HepG2 (cell line): ENCODE data around the gene NECAB2. TPM values are rescaled to one million over a fixed set of nuclear protein-coding genes. Genes with fewer than 3 reads are reported as not detected.

Source experiments
- ARNT2 ChIP-seq: sonication (generic); formaldehyde crosslinking; IDR thresholded peaks from 2 replicates; pipeline ENCODE4 v1.8.0; 2022; ENCODE audit warnings: mild to moderate bottlenecking, low read depth, missing genetic modification reagents, moderate library complexity
- ATF3 ChIP-seq: sonication (generic); formaldehyde crosslinking; IDR thresholded peaks from 2 replicates; pipeline ENCODE4 v1.4.0; 2020; ENCODE audit warnings: missing genetic modification reagents
- CHD2 ChIP-seq: IDR thresholded peaks from 2 replicates; pipeline ENCODE4 v1.6.1; 2011; ENCODE audit warnings: low read depth, low read length, improper control_type of control experiment
- ERF ChIP-seq: IDR thresholded peaks from 2 replicates; pipeline ENCODE4 v1.6.1; 2018; ENCODE audit warnings: missing biosample characterization, missing genetic modification reagents
- FLYWCH1 ChIP-seq: sonication (generic); formaldehyde crosslinking; IDR thresholded peaks from 2 replicates; pipeline ENCODE4 v1.8.1; 2023; ENCODE audit warnings: mild to moderate bottlenecking, missing genetic modification reagents
- GPBP1L1 ChIP-seq: sonication (generic); formaldehyde crosslinking; IDR thresholded peaks from 2 replicates; pipeline ENCODE4 v1.5.0; 2020; ENCODE audit warnings: mild to moderate bottlenecking, missing genetic modification reagents
- ISX ChIP-seq: sonication (generic); formaldehyde crosslinking; conservative IDR thresholded peaks from 2 replicates; pipeline ENCODE4 v1.5.0; 2020; ENCODE audit warnings: missing genetic modification reagents
- KDM3A ChIP-seq: IDR thresholded peaks from 2 replicates; pipeline ENCODE4 v1.6.1; 2018; ENCODE audit warnings: low read depth, missing compliant biosample characterization
- KDM5A ChIP-seq: fragments of 200-600 bp; sonication (generic); IDR thresholded peaks from 2 replicates; pipeline ENCODE4 v1.7.0; 2018; ENCODE audit warnings: antibody characterized with exemption, mild to moderate bottlenecking, low read length, borderline replicate concordance
- MEF2D ChIP-seq: sonication (generic); formaldehyde crosslinking; IDR thresholded peaks from 2 replicates; pipeline ENCODE4 v1.5.1; 2020; ENCODE audit warnings: mild to moderate bottlenecking, missing genetic modification reagents
- RFX1 ChIP-seq: fragments of 450-650 bp; IDR thresholded peaks from 2 replicates; pipeline ENCODE4 v1.6.1; 2017
- TAF15 ChIP-seq: fragments of 200-400 bp; formaldehyde crosslinking; IDR thresholded peaks from one replicate; pipeline ENCODE4 v1.6.1; 2018; ENCODE audit warnings: mild to moderate bottlenecking, low read depth, low read length; ENCODE audit not compliant: poor library complexity, severe bottlenecking
- ZFYVE20 ChIP-seq: sonication (generic); formaldehyde crosslinking; IDR thresholded peaks from 2 replicates; pipeline ENCODE4 v1.8.0; 2023; ENCODE audit warnings: low read depth, mild to moderate bottlenecking, moderate library complexity, missing genetic modification reagents, borderline replicate concordance
- ZNF143 ChIP-seq: sonication (generic); formaldehyde crosslinking; IDR thresholded peaks from 2 replicates; pipeline ENCODE4 v1.4.0; 2020; ENCODE audit warnings: missing genetic modification reagents
- ZNF430 ChIP-seq: sonication (generic); formaldehyde crosslinking; IDR thresholded peaks from 2 replicates; pipeline ENCODE4 v1.9.0; 2021; ENCODE audit warnings: mild to moderate bottlenecking, missing genetic modification reagents
- ZNF546 ChIP-seq: sonication (generic); formaldehyde crosslinking; conservative IDR thresholded peaks from 2 replicates; pipeline ENCODE4 v1.8.1; 2023; ENCODE audit warnings: mild to moderate bottlenecking, missing genetic modification reagents
- ZNF747 ChIP-seq: sonication (generic); formaldehyde crosslinking; IDR thresholded peaks from 2 replicates; pipeline ENCODE4 v1.8.1; 2023; ENCODE audit warnings: missing genetic modification reagents, mild to moderate bottlenecking, borderline replicate concordance
- ZNF761 ChIP-seq: sonication (generic); formaldehyde crosslinking; conservative IDR thresholded peaks from 2 replicates; pipeline ENCODE4 v1.4.0; 2020; ENCODE audit warnings: mild to moderate bottlenecking, missing genetic modification reagents
- ZNF772 ChIP-seq: sonication (generic); formaldehyde crosslinking; IDR thresholded peaks from 2 replicates; pipeline ENCODE4 v1.5.0; 2020; ENCODE audit warnings: mild to moderate bottlenecking, missing genetic modification reagents
- ZNF782 ChIP-seq: sonication (generic); formaldehyde crosslinking; IDR thresholded peaks from 2 replicates; pipeline ENCODE4 v1.4.0; 2020; ENCODE audit warnings: missing genetic modification reagents, mild to moderate bottlenecking, borderline replicate concordance
- polyA plus RNA-seq, 8 experiments: library from polyadenylated mRNA; depleted of rRNA in 3 of 8; stranded (reverse) in 7 of 8; unstranded in 1 of 8; fragments of >200 nt; fragmentation: Illumina TruSeq in 4 of 8; extraction: Trizol in 4 of 8; gene quantifications; 2 replicates each; pipeline versions ENCODE4 v1.2.1 to v1.2.3, GENCODE V29; 2011 to 2016; ENCODE audit warnings: low read depth in 4 of 8, missing spikeins in 1 of 8, mixed read lengths in 1 of 8; ENCODE audit not compliant: insufficient read depth in 1 of 8
- total RNA-seq, 5 experiments: library from RNA; depleted of rRNA; stranded (reverse); fragments of >200 nt; fragmentation: Illumina TruSeq; extraction: Trizol; gene quantifications; 2 replicates each; pipeline ENCODE4 v1.2.3, GENCODE V29; 2016; ENCODE audit warnings: low read depth in 1 of 5
- TF ChIP-seq, protein P1 (sequence below): IDR thresholded peaks from 2 replicates; pipeline ENCODE4 v1.6.1; 2012; ENCODE audit warnings: low read depth, low read length, improper control_type of control experiment
- TF ChIP-seq, protein P2 (sequence below): IDR thresholded peaks from 2 replicates; pipeline ENCODE4 v1.6.1; 2016; ENCODE audit warnings: low read depth
- TF ChIP-seq, protein P3 (sequence below): sonication (generic); formaldehyde crosslinking; IDR thresholded peaks from 2 replicates; pipeline ENCODE4 v1.8.0; 2022; ENCODE audit warnings: mild to moderate bottlenecking, missing genetic modification reagents
- TF ChIP-seq, protein P4 (sequence below): sonication (generic); formaldehyde crosslinking; IDR thresholded peaks from 2 replicates; pipeline ENCODE4 v1.8.0; 2022; ENCODE audit warnings: missing genetic modification reagents, mild to moderate bottlenecking, inconsistent platforms, borderline replicate concordance

Gene NECAB2
- total and polyA plus RNA-seq, 2 of the 13 experiments (the other 11 are each of a cell fraction or from before 2014, with no cell fraction given), result 0.21 to 0.49 TPM

DNA sequence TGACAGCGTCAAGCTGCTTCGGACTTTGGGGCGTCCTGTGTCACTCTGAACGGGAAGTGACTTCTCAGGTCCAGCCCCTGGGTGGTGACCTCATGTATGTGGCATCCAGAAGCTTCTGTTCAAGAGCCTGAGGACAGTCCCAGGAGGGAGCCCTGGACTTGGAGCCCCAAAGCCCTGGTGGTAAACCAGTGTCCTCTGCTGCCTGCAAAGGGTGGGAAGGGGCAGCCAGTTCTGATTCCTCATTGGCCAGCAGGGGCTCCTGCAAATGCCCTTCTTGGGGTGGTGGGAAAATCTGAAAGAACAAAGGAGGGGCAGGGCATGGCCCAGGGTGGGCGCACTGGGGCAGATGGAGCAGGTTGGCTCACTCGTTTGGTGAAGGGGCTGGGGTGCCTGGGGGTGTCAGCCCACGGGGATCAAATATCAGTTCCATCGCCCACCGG lies 13.4 kb upstream of the NECAB2 start (continued):
- TF ChIP-seq ISX (CRISPR knock-in tag) (0 out of 2 replicates have a peak, but pooled peaks have one; percentile 39), CHD2 (no peak), ARNT2 (CRISPR knock-in tag) (no peak), FLYWCH1 (CRISPR knock-in tag) (no peak), ZNF747 (CRISPR knock-in tag) (no peak), ZNF772 (no peak), ZNF782 (CRISPR knock-in tag) (no peak), ZNF143 (CRISPR knock-in tag) (no peak), ZNF761 (CRISPR knock-in tag) (no peak), KDM3A (no peak), MEF2D (CRISPR knock-in tag) (0 out of 2 replicates have a peak, but pooled peaks have one; percentile 20), ZFYVE20 (CRISPR knock-in tag) (no peak), KDM5A (no peak), RFX1 (no peak), TAF15 (no peak), ERF (CRISPR knock-in tag) (no peak), GPBP1L1 (CRISPR knock-in tag) (no peak), ATF3 (CRISPR knock-in tag) (peak; percentile 74; the same call in 1 of the 2 replicates), ZNF546 (CRISPR knock-in tag) (no peak), ZNF430 (CRISPR knock-in tag) (0 out of 2 replicates have a peak, but pooled peaks have one; percentile 24)
- TF ChIP-seq, protein P1, sequence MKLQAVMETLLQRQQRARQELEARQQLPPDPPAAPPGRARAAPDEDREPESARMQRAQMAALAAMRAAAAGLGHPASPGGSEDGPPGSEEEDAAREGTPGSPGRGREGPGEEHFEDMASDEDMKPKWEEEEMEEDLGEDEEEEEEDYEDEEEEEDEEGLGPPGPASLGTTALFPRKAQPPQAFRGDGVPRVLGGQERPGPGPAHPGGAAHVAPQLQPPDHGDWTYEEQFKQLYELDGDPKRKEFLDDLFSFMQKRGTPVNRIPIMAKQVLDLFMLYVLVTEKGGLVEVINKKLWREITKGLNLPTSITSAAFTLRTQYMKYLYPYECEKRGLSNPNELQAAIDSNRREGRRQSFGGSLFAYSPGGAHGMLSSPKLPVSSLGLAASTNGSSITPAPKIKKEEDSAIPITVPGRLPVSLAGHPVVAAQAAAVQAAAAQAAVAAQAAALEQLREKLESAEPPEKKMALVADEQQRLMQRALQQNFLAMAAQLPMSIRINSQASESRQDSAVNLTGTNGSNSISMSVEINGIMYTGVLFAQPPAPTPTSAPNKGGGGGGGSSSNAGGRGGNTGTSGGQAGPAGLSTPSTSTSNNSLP, result no peak
- TF ChIP-seq, protein P2, sequence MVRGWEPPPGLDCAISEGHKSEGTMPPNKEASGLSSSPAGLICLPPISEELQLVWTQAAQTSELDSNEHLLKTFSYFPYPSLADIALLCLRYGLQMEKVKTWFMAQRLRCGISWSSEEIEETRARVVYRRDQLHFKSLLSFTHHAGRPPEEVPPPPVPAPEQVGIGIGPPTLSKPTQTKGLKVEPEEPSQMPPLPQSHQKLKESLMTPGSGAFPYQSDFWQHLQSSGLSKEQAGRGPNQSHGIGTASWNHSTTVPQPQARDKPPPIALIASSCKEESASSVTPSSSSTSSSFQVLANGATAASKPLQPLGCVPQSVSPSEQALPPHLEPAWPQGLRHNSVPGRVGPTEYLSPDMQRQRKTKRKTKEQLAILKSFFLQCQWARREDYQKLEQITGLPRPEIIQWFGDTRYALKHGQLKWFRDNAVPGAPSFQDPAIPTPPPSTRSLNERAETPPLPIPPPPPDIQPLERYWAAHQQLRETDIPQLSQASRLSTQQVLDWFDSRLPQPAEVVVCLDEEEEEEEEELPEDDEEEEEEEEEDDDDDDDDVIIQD, result no peak
- TF ChIP-seq, protein P3, sequence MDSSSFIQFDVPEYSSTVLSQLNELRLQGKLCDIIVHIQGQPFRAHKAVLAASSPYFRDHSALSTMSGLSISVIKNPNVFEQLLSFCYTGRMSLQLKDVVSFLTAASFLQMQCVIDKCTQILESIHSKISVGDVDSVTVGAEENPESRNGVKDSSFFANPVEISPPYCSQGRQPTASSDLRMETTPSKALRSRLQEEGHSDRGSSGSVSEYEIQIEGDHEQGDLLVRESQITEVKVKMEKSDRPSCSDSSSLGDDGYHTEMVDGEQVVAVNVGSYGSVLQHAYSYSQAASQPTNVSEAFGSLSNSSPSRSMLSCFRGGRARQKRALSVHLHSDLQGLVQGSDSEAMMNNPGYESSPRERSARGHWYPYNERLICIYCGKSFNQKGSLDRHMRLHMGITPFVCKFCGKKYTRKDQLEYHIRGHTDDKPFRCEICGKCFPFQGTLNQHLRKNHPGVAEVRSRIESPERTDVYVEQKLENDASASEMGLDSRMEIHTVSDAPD (CRISPR knock-in tag), result no peak
- TF ChIP-seq, protein P4, sequence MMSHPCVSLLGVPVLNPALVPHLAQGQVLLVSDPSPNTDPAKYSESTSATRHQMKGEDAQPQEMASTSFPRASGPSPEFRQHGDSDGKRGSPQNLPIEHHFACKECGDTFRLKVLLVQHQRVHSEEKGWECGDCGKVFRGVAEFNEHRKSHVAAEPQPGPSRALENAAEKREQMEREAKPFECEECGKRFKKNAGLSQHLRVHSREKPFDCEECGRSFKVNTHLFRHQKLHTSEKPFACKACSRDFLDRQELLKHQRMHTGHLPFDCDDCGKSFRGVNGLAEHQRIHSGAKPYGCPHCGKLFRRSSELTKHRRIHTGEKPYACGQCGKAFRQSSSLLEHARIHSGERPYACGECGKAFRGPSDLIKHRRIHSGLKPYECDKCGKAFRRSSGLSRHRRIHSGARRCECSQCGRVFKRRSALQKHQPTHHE (CRISPR knock-in tag), result no peak
